ENCODE results near the gene HCAR2.
"Not testable (repeated sequence)": the region's sequence is repeated elsewhere in the genome, so short reads cannot be mapped to it uniquely, and the experiment has no call there.

The HCAR2 gene

GRCh38 chr12:122702890-122703611, at the start of gene HCAR2:
HCAR2 (minus strand) TSS chr12:122703357; CDS start chr12:122703283, 74 bp downstream.
- peak within 1 kb of the TSS; percentile 22 for H2AFZ ChIP-seq
- H3K27ac ChIP-seq = peak within 1 kb of the TSS; percentile 60
- not testable (repeated sequence) for H3K27me3 ChIP-seq (ENCODE audit: control insufficient read depth, insufficient read depth, low read length); H3K36me3 ChIP-seq (ENCODE audit: control insufficient read depth, insufficient read depth, low read length); H3K9me3 ChIP-seq (ENCODE audit: control insufficient read depth, low read length); H3K9ac ChIP-seq; H3K79me2 ChIP-seq
- H3K4me2 ChIP-seq (ENCODE audit: low read length) = peak within 1 kb of the TSS; percentile 73
- peak within 1 kb of the TSS; percentile 38 for H3K4me3 ChIP-seq (ENCODE audit: low read depth, low read length)
- peaks cover 32% of the 10 kb centered on the region for H3K4me1 ChIP-seq

GRCh38 chr12:122752464-122753318, 49.5 kb upstream of the HCAR2 start, which contains the start of gene DENR:
DENR (plus strand) TSS chr12:122752824; CDS start chr12:122753702, 878 bp downstream.
- Histone ChIP-seq H2AFZ (peak within 1 kb of the TSS; percentile 71), H3K4me1 (peaks cover 11% of the 10 kb centered on the region), H3K9ac (peak within 1 kb of the TSS; percentile 63), H3K79me2 (peaks cover 30% of the 10 kb centered on the region), H3K27me3 (ENCODE audit: control insufficient read depth, insufficient read depth, low read length) (no peaks in the 10 kb centered on the region), H3K4me3 (ENCODE audit: low read depth, low read length) (peak within 1 kb of the TSS; percentile 73), H3K9me3 (ENCODE audit: control insufficient read depth, low read length) (no peaks in the 10 kb centered on the region), H3K4me2 (ENCODE audit: low read length) (peak within 1 kb of the TSS; percentile 79), H3K36me3 (ENCODE audit: control insufficient read depth, insufficient read depth, low read length) (no peaks in the 10 kb centered on the region), H3K27ac (peak within 1 kb of the TSS; percentile 77)
- TF ChIP-seq CTCF (IDR thresholded peaks at IDR 0.05) = peak; percentile 95

GRCh38 chr12:122750781-122751515, 47.8 kb upstream of the HCAR2 start:
- not testable (repeated sequence) for H3K36me3 ChIP-seq (ENCODE audit: control insufficient read depth, insufficient read depth, low read length); H3K9ac ChIP-seq; H3K4me3 ChIP-seq (ENCODE audit: low read depth, low read length); H3K27ac ChIP-seq; H3K4me2 ChIP-seq (ENCODE audit: low read length); H3K9me3 ChIP-seq (ENCODE audit: control insufficient read depth, low read length); H3K27me3 ChIP-seq (ENCODE audit: control insufficient read depth, insufficient read depth, low read length)
- Histone ChIP-seq H3K4me1 (peaks cover 11% of the 10 kb centered on the region), H2AFZ (peak overlapping the region; percentile 8), H3K79me2 (peaks cover 14% of the 10 kb centered on the region)

GRCh38 chr12:122749569-122750332, 46.6 kb upstream of the HCAR2 start:
- no peak overlapping the region for H3K4me3 ChIP-seq (ENCODE audit: low read depth, low read length)
- no peaks in the 10 kb centered on the region for H3K9me3 ChIP-seq (ENCODE audit: control insufficient read depth, low read length)
- H3K27me3 ChIP-seq (ENCODE audit: control insufficient read depth, insufficient read depth, low read length) = no peaks in the 10 kb centered on the region
- no peak for TF ChIP-seq CTCF (IDR thresholded peaks at IDR 0.05)
- no peak overlapping the region for H3K9ac ChIP-seq
- H2AFZ ChIP-seq = peak overlapping the region; percentile 60
- peak overlapping the region; percentile 25 for H3K4me2 ChIP-seq (ENCODE audit: low read length)
- H3K79me2 ChIP-seq = peaks cover 10% of the 10 kb centered on the region
- H3K4me1 ChIP-seq = peaks cover 10% of the 10 kb centered on the region
- H3K27ac ChIP-seq = no peak overlapping the region
- no peaks in the 10 kb centered on the region for H3K36me3 ChIP-seq (ENCODE audit: control insufficient read depth, insufficient read depth, low read length)
